SU-DHL-6 (cell line): ENCODE data around the gene LRIG1.

ENCODE experiments used
- H2AFZ ChIP-seq: fragments of 200-600 bp; sonication (generic); 2 replicates; pipeline ENCODE4 v1.6.1; 2014; ENCODE audit warnings: low read depth, mild to moderate bottlenecking, moderate library complexity, mixed read lengths, antibody characterized with exemption, low read length; ENCODE audit not compliant: severe bottlenecking
- H3F3A ChIP-seq: fragments of 200-600 bp; shearing (Covaris generic); 2 replicates; pipeline ENCODE4 v1.6.0; 2016; ENCODE audit warnings: antibody characterized with exemption, mild to moderate bottlenecking; ENCODE audit not compliant: insufficient read depth
- H3K27ac ChIP-seq: fragments of 200-600 bp; sonication (generic); 2 replicates; pipeline ENCODE4 v1.5.1; 2016; ENCODE audit warnings: low read depth, mild to moderate bottlenecking, low read length, moderate library complexity, mixed read lengths
- H3K27me3 ChIP-seq: fragments of 200-600 bp; sonication (generic), shearing (Covaris generic); 2 replicates; pipeline ENCODE4 v1.6.0; 2014; ENCODE audit warnings: mild to moderate bottlenecking, low read length
- H3K36me3 ChIP-seq: fragments of 200-600 bp; sonication (generic); 2 replicates; pipeline ENCODE4 v1.6.1; 2014; ENCODE audit warnings: mild to moderate bottlenecking, low read length, mixed read lengths
- H3K4me2 ChIP-seq: fragments of 300-600, 200-600 bp; shearing (Covaris generic), sonication (generic); 2 replicates; pipeline ENCODE4 v1.6.0; 2014; ENCODE audit warnings: low read length, low read depth, mild to moderate bottlenecking; ENCODE audit not compliant: poor library complexity, severe bottlenecking
- H3K4me3 ChIP-seq: fragments of 200-600 bp; sonication (generic); 2 replicates; pipeline ENCODE4 v1.5.1; 2014; ENCODE audit warnings: antibody characterized with exemption, low read length, mild to moderate bottlenecking, mixed read lengths; ENCODE audit not compliant: insufficient read depth, poor library complexity, severe bottlenecking
- H3K79me2 ChIP-seq: fragments of 200-600 bp; sonication (generic); 2 replicates; pipeline ENCODE4 v1.6.1; 2014; ENCODE audit warnings: mild to moderate bottlenecking, low read length, moderate library complexity; ENCODE audit not compliant: insufficient read depth
- H3K9ac ChIP-seq: fragments of 200-600 bp; sonication (generic); 2 replicates; pipeline ENCODE4 v1.7.0; 2014; ENCODE audit warnings: mild to moderate bottlenecking, low read length
- H3K9me2 ChIP-seq: fragments of 200-600 bp; sonication (generic); replicated peaks from 2 replicates; pipeline ENCODE4 v1.6.1; 2014; ENCODE audit warnings: low read length; ENCODE audit not compliant: insufficient read depth
- H3K9me3 ChIP-seq: fragments of 200-600 bp; sonication (generic); 2 replicates; pipeline ENCODE4 v1.6.1; 2014; ENCODE audit warnings: low read length, mixed read lengths; ENCODE audit not compliant: insufficient read depth
- H4K20me1 ChIP-seq: fragments of 200-600 bp; sonication (generic); 2 replicates; pipeline ENCODE4 v1.6.1; 2014; ENCODE audit warnings: low read depth, mild to moderate bottlenecking, antibody characterized with exemption, low read length, moderate library complexity, mixed read lengths
- CTCF ChIP-seq: fragments of 200-600 bp; sonication (generic); IDR thresholded peaks from one replicate; pipeline ENCODE4 v1.5.1; 2017; ENCODE audit warnings: antibody characterized with exemption, mild to moderate bottlenecking, low read length, moderate library complexity; ENCODE audit not compliant: insufficient read depth, poor library complexity, severe bottlenecking
- EZH2phosphoT487 ChIP-seq: fragments of 200-600 bp; sonication (generic), shearing (Covaris generic); conservative IDR thresholded peaks from 2 replicates; pipeline ENCODE4 v1.6.1; 2018; ENCODE audit warnings: mild to moderate bottlenecking, antibody characterized with exemption, low read length, moderate library complexity, mixed read lengths

Gene LRIG1

GRCh38 chr3:66394019-66394752, 106.6 kb downstream of the LRIG1 start:
- no peak overlapping the region for H3K4me2 ChIP-seq
- no peak overlapping the region for H3K4me3 ChIP-seq
- H3K9me3 ChIP-seq, result no peaks in the 10 kb centered on the region
- H3K27ac ChIP-seq, result no peak overlapping the region
- no peaks in the 10 kb centered on the region for H3K79me2 ChIP-seq
- H3K27me3 ChIP-seq, result no peaks in the 10 kb centered on the region
- no peaks in the 10 kb centered on the region for H4K20me1 ChIP-seq
- TF ChIP-seq CTCF (no peak), EZH2phosphoT487 (no peak)
- H3K36me3 ChIP-seq, result no peaks in the 10 kb centered on the region
- H3F3A ChIP-seq, result no peaks in the 10 kb centered on the region
- no peak overlapping the region for H2AFZ ChIP-seq
- H3K9ac ChIP-seq, result no peak overlapping the region
- H3K9me2 ChIP-seq, result no peaks in the 10 kb centered on the region

- no peaks in the 10 kb centered on the region for H3K36me3 ChIP-seq
- no peak overlapping the region for H3K27ac ChIP-seq
- no peak overlapping the region for H2AFZ ChIP-seq
- no peak overlapping the region for H3K9ac ChIP-seq
- no peak overlapping the region for H3K4me3 ChIP-seq
- H4K20me1 ChIP-seq, result no peaks in the 10 kb centered on the region
- no peak for TF ChIP-seq EZH2phosphoT487
- no peak overlapping the region for H3K4me2 ChIP-seq
- no peaks in the 10 kb centered on the region for H3K79me2 ChIP-seq
- H3F3A ChIP-seq, result no peaks in the 10 kb centered on the region
- H3K27me3 ChIP-seq, result no peaks in the 10 kb centered on the region
- H3K9me3 ChIP-seq, result no peaks in the 10 kb centered on the region
- H3K9me2 ChIP-seq, result no peaks in the 10 kb centered on the region
Measured at GRCh38 chr3:66393333-66394005, 107.4 kb downstream of the LRIG1 start.

- Histone ChIP-seq H3K9me2 (no peaks in the 10 kb centered on the region), H3K36me3 (no peaks in the 10 kb centered on the region), H3K27me3 (no peaks in the 10 kb centered on the region), H4K20me1 (no peaks in the 10 kb centered on the region), H3K27ac (no peak overlapping the region), H3K9ac (no peak overlapping the region), H3F3A (no peaks in the 10 kb centered on the region), H3K4me2 (no peak overlapping the region), H3K79me2 (no peaks in the 10 kb centered on the region), H3K4me3 (no peak overlapping the region), H2AFZ (no peak overlapping the region), H3K9me3 (no peaks in the 10 kb centered on the region)
- TF ChIP-seq EZH2phosphoT487, result no peak
- no peak for TF ChIP-seq CTCF
Measured at GRCh38 chr3:66392966-66393332, 107.9 kb downstream of the LRIG1 start.

GRCh38 chr3:66392512-66392911, 108.3 kb downstream of the LRIG1 start:
- no peaks in the 10 kb centered on the region for H3K36me3 ChIP-seq
- no peaks in the 10 kb centered on the region for H3K27me3 ChIP-seq
- H2AFZ ChIP-seq, result no peak overlapping the region
- no peak for TF ChIP-seq CTCF
- TF ChIP-seq EZH2phosphoT487, result no peak
- H3K9me2 ChIP-seq, result no peaks in the 10 kb centered on the region
- H3F3A ChIP-seq, result no peaks in the 10 kb centered on the region
- H3K9ac ChIP-seq, result no peak overlapping the region
- H3K79me2 ChIP-seq, result no peaks in the 10 kb centered on the region
- no peak overlapping the region for H3K4me3 ChIP-seq
- H3K27ac ChIP-seq, result no peak overlapping the region
- no peaks in the 10 kb centered on the region for H3K9me3 ChIP-seq
- H3K4me2 ChIP-seq, result no peak overlapping the region
- no peaks in the 10 kb centered on the region for H4K20me1 ChIP-seq
